Hepatocyte (in vitro differentiated cells): ENCODE results near the gene LYRM4. TPM values are rescaled to one million over a fixed set of nuclear protein-coding genes. Genes with fewer than 3 reads are reported as not detected.

ENCODE experiments used
- DNase-seq: peaks from one replicate; pipeline ENCODE4 v3.0.0-alpha.2; 2016; ENCODE audit warnings: low spot score
- H2AFZ ChIP-seq: fragments of 200-600 bp; sonication (generic); 2 replicates; pipeline ENCODE4 v1.6.0; 2016; ENCODE audit warnings: antibody characterized with exemption, mild to moderate bottlenecking
- H3K27ac ChIP-seq: fragments of 200-600 bp; sonication (generic); 2 replicates; pipeline ENCODE4 v1.5.1; 2016; ENCODE audit warnings: mild to moderate bottlenecking
- H3K27me3 ChIP-seq: fragments of 200-600 bp; sonication (generic); 2 replicates; pipeline ENCODE4 v1.6.1; 2016
- H3K36me3 ChIP-seq: fragments of 200-600 bp; sonication (generic); replicated peaks from 2 replicates; pipeline ENCODE4 v1.5.1; 2016; ENCODE audit warnings: low read depth; ENCODE audit not compliant: insufficient read depth
- H3K4me1 ChIP-seq: fragments of 200-600 bp; sonication (generic); 2 replicates; pipeline ENCODE4 v1.5.1; 2016; ENCODE audit warnings: mild to moderate bottlenecking, moderate library complexity; ENCODE audit not compliant: insufficient read depth
- H3K4me2 ChIP-seq: fragments of 200-600 bp; sonication (generic); 2 replicates; pipeline ENCODE4 v1.6.0; 2016
- H3K4me3 ChIP-seq: fragments of 200-600 bp; sonication (generic); 2 replicates; pipeline ENCODE4 v1.5.1; 2016; ENCODE audit warnings: mild to moderate bottlenecking
- H3K79me2 ChIP-seq: fragments of 200-600 bp; sonication (generic); 2 replicates; pipeline ENCODE4 v1.6.0; 2017; ENCODE audit warnings: mild to moderate bottlenecking
- H3K9me2 ChIP-seq: fragments of 200-600 bp; sonication (generic); replicated peaks from 2 replicates; pipeline ENCODE4 v1.6.0; 2017; ENCODE audit warnings: mild to moderate bottlenecking; ENCODE audit not compliant: insufficient read depth
- H3K9me3 ChIP-seq: fragments of 200-600 bp; sonication (generic); 2 replicates; pipeline ENCODE4 v1.5.1; 2016; ENCODE audit warnings: low read depth, mild to moderate bottlenecking
- H4K20me1 ChIP-seq: fragments of 200-600 bp; sonication (generic); 2 replicates; pipeline ENCODE4 v1.6.0; 2016; ENCODE audit warnings: mild to moderate bottlenecking; ENCODE audit not compliant: insufficient read depth, poor library complexity, severe bottlenecking
- EZH2 ChIP-seq: fragments of 200-600 bp; sonication (generic); IDR thresholded peaks from 2 replicates; pipeline ENCODE4 v1.6.1; 2016; ENCODE audit warnings: antibody characterized with exemption, mild to moderate bottlenecking, borderline replicate concordance
- EZH2phosphoT487 ChIP-seq: fragments of 200-600 bp; sonication (generic); IDR thresholded peaks from one replicate; pipeline ENCODE4 v1.6.1; 2018; ENCODE audit warnings: antibody characterized with exemption, mild to moderate bottlenecking, low read depth, moderate library complexity; ENCODE audit not compliant: unreplicated experiment, severe bottlenecking
- WGBS: methylation state at CpG from one replicate; pipeline ENCODE4 v1.1.6; 2016; ENCODE audit warnings: low lambda C conversion rate; ENCODE audit errors: missing lambda C conversion rate; 5-methylcytosine and 5-hydroxymethylcytosine counted together
- polyA plus RNA-seq: library from polyadenylated mRNA; unstranded; fragments of >200 nt; fragmentation: Nextera tagmentation; extraction: Ambion mirVana; gene quantifications from 2 replicates; pipeline ENCODE4 v1.2.1, GENCODE V29; 2016
- total RNA-seq: library from RNA; depleted of rRNA; stranded (reverse); fragments of >200 nt; gene quantifications from 2 replicates; pipeline ENCODE4 v1.2.3, GENCODE V29; 2014
- TF ChIP-seq, protein P1 (sequence below): fragments of 200-600 bp; sonication (generic); IDR thresholded peaks from 2 replicates; pipeline ENCODE4 v1.5.1; 2016; ENCODE audit warnings: antibody characterized with exemption, mild to moderate bottlenecking; ENCODE audit not compliant: poor library complexity

LYRM4 gene
- total and polyA plus RNA-seq, 2 experiments from 2014 or later: 20.5 to 22.9 TPM

GRCh38 chr6:5133943-5134342 is 126.8 kb downstream of the LYRM4 start:
- H3K9me2 ChIP-seq: no peaks in the 10 kb centered on the region
- H2AFZ ChIP-seq: no peak overlapping the region
- H3K27me3 ChIP-seq: no peaks in the 10 kb centered on the region
- no peaks in the 10 kb centered on the region for H3K4me1 ChIP-seq
- H3K9me3 ChIP-seq: no peaks in the 10 kb centered on the region
- H3K4me2 ChIP-seq: no peak overlapping the region
- no peaks in the 10 kb centered on the region for H3K36me3 ChIP-seq
- no peak overlapping the region for H3K4me3 ChIP-seq
- WGBS: 95% methylated on average over 2 of the region's 2 CpGs
- no peak for DNase-seq
- no peaks in the 10 kb centered on the region for H4K20me1 ChIP-seq
- TF ChIP-seq EZH2phosphoT487 (no peak), EZH2 (no peak)
- TF ChIP-seq, protein P1, sequence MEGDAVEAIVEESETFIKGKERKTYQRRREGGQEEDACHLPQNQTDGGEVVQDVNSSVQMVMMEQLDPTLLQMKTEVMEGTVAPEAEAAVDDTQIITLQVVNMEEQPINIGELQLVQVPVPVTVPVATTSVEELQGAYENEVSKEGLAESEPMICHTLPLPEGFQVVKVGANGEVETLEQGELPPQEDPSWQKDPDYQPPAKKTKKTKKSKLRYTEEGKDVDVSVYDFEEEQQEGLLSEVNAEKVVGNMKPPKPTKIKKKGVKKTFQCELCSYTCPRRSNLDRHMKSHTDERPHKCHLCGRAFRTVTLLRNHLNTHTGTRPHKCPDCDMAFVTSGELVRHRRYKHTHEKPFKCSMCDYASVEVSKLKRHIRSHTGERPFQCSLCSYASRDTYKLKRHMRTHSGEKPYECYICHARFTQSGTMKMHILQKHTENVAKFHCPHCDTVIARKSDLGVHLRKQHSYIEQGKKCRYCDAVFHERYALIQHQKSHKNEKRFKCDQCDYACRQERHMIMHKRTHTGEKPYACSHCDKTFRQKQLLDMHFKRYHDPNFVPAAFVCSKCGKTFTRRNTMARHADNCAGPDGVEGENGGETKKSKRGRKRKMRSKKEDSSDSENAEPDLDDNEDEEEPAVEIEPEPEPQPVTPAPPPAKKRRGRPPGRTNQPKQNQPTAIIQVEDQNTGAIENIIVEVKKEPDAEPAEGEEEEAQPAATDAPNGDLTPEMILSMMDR: no peak
- H3K79me2 ChIP-seq: no peaks in the 10 kb centered on the region
- no peak overlapping the region for H3K27ac ChIP-seq

GRCh38 chr6:5132731-5133130 is 128.0 kb downstream of the LYRM4 start:
- H4K20me1 ChIP-seq: no peaks in the 10 kb centered on the region
- no peak overlapping the region for H3K4me3 ChIP-seq
- no peaks in the 10 kb centered on the region for H3K4me1 ChIP-seq
- TF ChIP-seq EZH2: no peak
- TF ChIP-seq, protein P1: no peak
- H3K79me2 ChIP-seq: no peaks in the 10 kb centered on the region
- no peaks in the 10 kb centered on the region for H3K36me3 ChIP-seq
- peak overlapping the region; percentile 22 for H3K27ac ChIP-seq
- H2AFZ ChIP-seq: no peak overlapping the region
- no peaks in the 10 kb centered on the region for H3K9me3 ChIP-seq
- H3K9me2 ChIP-seq: no peaks in the 10 kb centered on the region
- H3K27me3 ChIP-seq: no peaks in the 10 kb centered on the region
- DNase-seq: peak; percentile 23
- 77% methylated on average over 7 of the region's 7 CpGs for WGBS
- peak overlapping the region; percentile 46 for H3K4me2 ChIP-seq

DNA sequence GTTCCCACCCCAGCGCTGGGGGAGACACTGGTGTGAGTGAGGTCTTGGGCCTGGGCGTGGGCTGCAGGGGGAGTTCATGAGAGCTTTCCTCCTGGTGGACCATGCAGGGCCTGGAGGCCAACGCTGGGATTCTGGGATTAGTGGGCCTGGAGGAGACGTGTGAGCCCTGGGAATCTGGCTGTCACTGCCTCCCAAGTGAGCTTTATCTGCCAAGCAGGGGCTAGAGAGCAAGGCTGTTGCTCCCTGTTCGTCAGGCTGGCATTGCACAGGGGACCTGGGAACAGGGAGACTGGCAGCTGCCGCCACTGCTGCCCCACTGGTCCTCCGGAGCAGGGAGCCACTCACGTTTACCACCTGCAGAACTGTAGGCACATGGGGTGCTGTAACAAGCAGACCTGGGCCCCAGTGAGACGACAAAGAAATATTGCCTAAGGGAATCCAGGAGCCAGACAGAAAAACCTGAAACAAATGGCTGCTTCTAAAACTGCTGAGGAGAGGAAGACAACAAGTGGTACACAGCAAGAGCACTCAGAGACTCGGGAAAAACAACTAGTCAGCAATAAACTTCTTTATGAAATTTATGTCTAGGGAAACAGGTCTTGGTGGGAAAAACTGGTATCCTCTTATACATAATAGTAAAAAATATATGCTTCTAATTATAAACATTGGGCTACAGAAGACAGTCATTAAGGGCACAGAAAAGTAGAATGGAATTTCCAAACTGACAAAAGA is 130.4 kb downstream of the LYRM4 start:
- H4K20me1 ChIP-seq: no peaks in the 10 kb centered on the region
- H3K79me2 ChIP-seq: no peaks in the 10 kb centered on the region
- H3K4me3 ChIP-seq: no peak overlapping the region
- no peaks in the 10 kb centered on the region for H3K9me2 ChIP-seq
- no peak overlapping the region for H3K27ac ChIP-seq
- H3K4me2 ChIP-seq: no peak overlapping the region
- no peak for DNase-seq
- WGBS: 77% methylated on average over 10 of the region's 10 CpGs
- no peaks in the 10 kb centered on the region for H3K27me3 ChIP-seq
- TF ChIP-seq EZH2phosphoT487 (no peak), EZH2 (no peak)
- TF ChIP-seq, protein P1: no peak
- H3K36me3 ChIP-seq: no peaks in the 10 kb centered on the region
- peaks cover 12% of the 10 kb centered on the region for H3K4me1 ChIP-seq
- H3K9me3 ChIP-seq: no peaks in the 10 kb centered on the region
- no peak overlapping the region for H2AFZ ChIP-seq
